ENCODE measurements around the gene SH2D7. TPM values are rescaled to one million over a fixed set of nuclear protein-coding genes. Genes with fewer than 3 reads are reported as not detected.
A peak's percentile ranks its signal among the peaks of the same experiment; 100 is the strongest.

Gene SH2D7
- total RNA-seq, 1 experiment from 2014 or later, result not detected

- no peak overlapping the region for H3K4me3 Mint-ChIP-seq (ENCODE audit: unreplicated experiment)
- Histone ChIP-seq H3K27me3 (replicated peaks; ENCODE audit: control insufficient read depth, insufficient read depth, low read length) (no peaks in the 10 kb centered on the region), H3K36me3 (ENCODE audit: control insufficient read depth, insufficient read depth, low read length) (no peaks in the 10 kb centered on the region), H3K4me1 (no peaks in the 10 kb centered on the region), H3K4me3 (ENCODE audit: low read depth, low read length) (no peak overlapping the region), H3K9me3 (no peaks in the 10 kb centered on the region)
- no peak overlapping the region for H3K27ac Mint-ChIP-seq (ENCODE audit: unreplicated experiment)
- no TSS peak for BruUV-seq (replicated peaks)
- no peaks in the 10 kb centered on the region for H3K9me3 Mint-ChIP-seq (ENCODE audit: unreplicated experiment)
- intact Hi-C loops (cut with micrococcal nuclease; ENCODE audit: unreplicated experiment), result no loop called here
- no peaks in the 10 kb centered on the region for H3K4me1 Mint-ChIP-seq (ENCODE audit: low read depth, unreplicated experiment)
- TF ChIP-seq, protein P1, sequence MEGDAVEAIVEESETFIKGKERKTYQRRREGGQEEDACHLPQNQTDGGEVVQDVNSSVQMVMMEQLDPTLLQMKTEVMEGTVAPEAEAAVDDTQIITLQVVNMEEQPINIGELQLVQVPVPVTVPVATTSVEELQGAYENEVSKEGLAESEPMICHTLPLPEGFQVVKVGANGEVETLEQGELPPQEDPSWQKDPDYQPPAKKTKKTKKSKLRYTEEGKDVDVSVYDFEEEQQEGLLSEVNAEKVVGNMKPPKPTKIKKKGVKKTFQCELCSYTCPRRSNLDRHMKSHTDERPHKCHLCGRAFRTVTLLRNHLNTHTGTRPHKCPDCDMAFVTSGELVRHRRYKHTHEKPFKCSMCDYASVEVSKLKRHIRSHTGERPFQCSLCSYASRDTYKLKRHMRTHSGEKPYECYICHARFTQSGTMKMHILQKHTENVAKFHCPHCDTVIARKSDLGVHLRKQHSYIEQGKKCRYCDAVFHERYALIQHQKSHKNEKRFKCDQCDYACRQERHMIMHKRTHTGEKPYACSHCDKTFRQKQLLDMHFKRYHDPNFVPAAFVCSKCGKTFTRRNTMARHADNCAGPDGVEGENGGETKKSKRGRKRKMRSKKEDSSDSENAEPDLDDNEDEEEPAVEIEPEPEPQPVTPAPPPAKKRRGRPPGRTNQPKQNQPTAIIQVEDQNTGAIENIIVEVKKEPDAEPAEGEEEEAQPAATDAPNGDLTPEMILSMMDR (IDR thresholded peaks at IDR 0.05; ENCODE audit: insufficient read depth in 1 of 2, low read depth in 1 of 2, low read length in 1 of 2, severe bottlenecking in 1 of 2, unreplicated experiment in 1 of 2), result no peak
- ChIA-PET POLR2A (no interaction called here), CTCF (no interaction called here)
- no peaks in the 10 kb centered on the region for H3K27me3 Mint-ChIP-seq (ENCODE audit: insufficient read depth, unreplicated experiment)
- no peaks in the 10 kb centered on the region for H3K36me3 Mint-ChIP-seq (ENCODE audit: insufficient read depth, unreplicated experiment)
- DNase-seq, result no peak
These were observed 50.0 kb downstream of the SH2D7 start for GRCh38 chr15:78142332-78142731.

GRCh38 chr15:78146425-78147154, 54.2 kb downstream of the SH2D7 start:
- ChIA-PET CTCF (no interaction called here), POLR2A (no interaction called here)
- no TSS peak for BruUV-seq (replicated peaks)
- Mint-ChIP-seq H3K9me3 (ENCODE audit: unreplicated experiment) (no peaks in the 10 kb centered on the region), H3K27me3 (ENCODE audit: insufficient read depth, unreplicated experiment) (no peaks in the 10 kb centered on the region), H3K27ac (ENCODE audit: unreplicated experiment) (no peak overlapping the region), H3K36me3 (ENCODE audit: insufficient read depth, unreplicated experiment) (peaks cover 11% of the 10 kb centered on the region), H3K4me1 (ENCODE audit: low read depth, unreplicated experiment) (no peaks in the 10 kb centered on the region), H3K4me3 (ENCODE audit: unreplicated experiment) (no peak overlapping the region)
- Histone ChIP-seq H3K27me3 (replicated peaks; ENCODE audit: control insufficient read depth, insufficient read depth, low read length) (no peaks in the 10 kb centered on the region), H3K36me3 (ENCODE audit: control insufficient read depth, insufficient read depth, low read length) (no peaks in the 10 kb centered on the region), H3K9me3 (no peaks in the 10 kb centered on the region), H3K4me3 (ENCODE audit: low read depth, low read length) (no peak overlapping the region), H3K4me1 (0 out of 2 replicates have a peak, but pooled peaks cover 3% of the 10 kb centered on the region)
- TF ChIP-seq, protein P1 (IDR thresholded peaks at IDR 0.05; ENCODE audit: insufficient read depth in 1 of 2, low read depth in 1 of 2, low read length in 1 of 2, severe bottlenecking in 1 of 2, unreplicated experiment in 1 of 2), result no peak
- intact Hi-C loops (cut with micrococcal nuclease; ENCODE audit: unreplicated experiment), result no loop called here
- DNase-seq, result no peak

GRCh38 chr15:78147566-78147965, 55.2 kb downstream of the SH2D7 start:
- Mint-ChIP-seq H3K9me3 (ENCODE audit: unreplicated experiment) (no peaks in the 10 kb centered on the region), H3K27me3 (ENCODE audit: insufficient read depth, unreplicated experiment) (no peaks in the 10 kb centered on the region), H3K4me1 (ENCODE audit: low read depth, unreplicated experiment) (no peaks in the 10 kb centered on the region), H3K4me3 (ENCODE audit: unreplicated experiment) (peak overlapping the region; percentile 50), H3K36me3 (ENCODE audit: insufficient read depth, unreplicated experiment) (peaks cover 11% of the 10 kb centered on the region), H3K27ac (ENCODE audit: unreplicated experiment) (peak overlapping the region; percentile 38)
- Histone ChIP-seq H3K4me3 (ENCODE audit: low read depth, low read length) (no peak overlapping the region), H3K9me3 (no peaks in the 10 kb centered on the region), H3K36me3 (ENCODE audit: control insufficient read depth, insufficient read depth, low read length) (no peaks in the 10 kb centered on the region), H3K27me3 (replicated peaks; ENCODE audit: control insufficient read depth, insufficient read depth, low read length) (no peaks in the 10 kb centered on the region), H3K4me1 (0 out of 2 replicates have a peak, but pooled peaks cover 3% of the 10 kb centered on the region)
- TF ChIP-seq, protein P1 (IDR thresholded peaks at IDR 0.05; ENCODE audit: insufficient read depth in 1 of 2, low read depth in 1 of 2, low read length in 1 of 2, severe bottlenecking in 1 of 2, unreplicated experiment in 1 of 2), result no peak
- BruUV-seq (replicated peaks), result no TSS peak
- CTCF ChIA-PET, result no interaction called here
- DNase-seq, result no peak
- POLR2A ChIA-PET, result no interaction called here
- intact Hi-C loops (cut with micrococcal nuclease; ENCODE audit: unreplicated experiment), result no loop called here

Measured in Caco-2 (cell line).